ENCODE data around the gene BTBD3. TPM values are rescaled to one million over a fixed set of nuclear protein-coding genes. Genes with fewer than 3 reads are reported as not detected.

The BTBD3 gene
- total and polyA plus RNA-seq, 5 donors from 2014 or later, result 0.10 to 1.2 (median 0.13) TPM; not detected in 2

DNA sequence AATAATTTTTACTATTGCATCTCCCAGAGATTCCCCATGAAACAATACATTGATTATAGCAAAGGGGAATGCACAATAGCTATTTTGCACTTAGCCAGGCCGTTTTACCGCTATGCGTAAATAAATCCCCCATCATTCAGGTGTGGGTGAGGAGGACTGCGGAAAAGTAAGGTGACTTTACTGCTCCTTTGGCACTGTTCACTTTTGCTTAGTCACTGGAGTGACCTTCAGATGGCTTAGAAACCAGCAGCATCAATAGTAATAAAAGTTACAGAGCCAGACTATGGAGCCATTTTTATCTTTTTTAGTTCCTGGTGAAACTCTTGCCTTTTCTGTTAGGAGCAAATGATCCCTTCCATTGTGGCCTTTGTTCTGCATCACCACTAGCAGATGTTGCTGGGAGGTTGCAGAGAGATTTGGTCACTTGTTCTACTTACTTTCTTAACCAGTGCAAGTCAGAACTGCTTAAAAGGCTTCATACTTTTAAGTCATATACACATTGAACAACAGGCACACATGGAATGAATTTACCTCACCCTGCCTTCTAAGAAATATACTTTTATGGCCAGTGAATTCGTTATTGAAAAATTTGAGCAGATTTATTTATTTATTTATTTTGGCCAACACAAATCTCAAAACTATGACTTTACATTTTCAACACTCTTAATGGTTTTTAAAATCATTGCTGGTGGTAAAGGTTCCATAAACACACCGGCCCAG, 12.1 kb upstream of the BTBD3 start:
- Mint-ChIP-seq H3K27ac (no peak overlapping the region), H3K4me1 (no peaks in the 10 kb centered on the region), H3K36me3 (no peaks in the 10 kb centered on the region), H3K27me3 (no peaks in the 10 kb centered on the region), H3K9me3 (peaks cover 0 to 9% (median 2%) of the 10 kb centered on the region in 7 donors), H3K4me3 (no peak overlapping the region)
- Histone ChIP-seq H3K36me3 (ENCODE audit: control insufficient read depth, insufficient read depth, low read length) (no peaks in the 10 kb centered on the region), H3K9me3 (ENCODE audit: control insufficient read depth in 2 of 2, low read length in 2 of 2) (no peaks in the 10 kb centered on the region), H3K27ac (ENCODE audit: insufficient read depth, low read length, poor library complexity, severe bottlenecking) (no peak overlapping the region), H3K4me1 (ENCODE audit: control insufficient read depth, insufficient read depth, low read length, poor library complexity, severe bottlenecking) (no peaks in the 10 kb centered on the region), H3K4me3 (ENCODE audit: low read depth, low read length) (no peak overlapping the region), H3K27me3 (ENCODE audit: control insufficient read depth, insufficient read depth, low read length) (no peaks in the 10 kb centered on the region)
- DNase-seq (no peak), ATAC-seq (ENCODE audit: low read depth in 2 of 2) (no peak)

DNA sequence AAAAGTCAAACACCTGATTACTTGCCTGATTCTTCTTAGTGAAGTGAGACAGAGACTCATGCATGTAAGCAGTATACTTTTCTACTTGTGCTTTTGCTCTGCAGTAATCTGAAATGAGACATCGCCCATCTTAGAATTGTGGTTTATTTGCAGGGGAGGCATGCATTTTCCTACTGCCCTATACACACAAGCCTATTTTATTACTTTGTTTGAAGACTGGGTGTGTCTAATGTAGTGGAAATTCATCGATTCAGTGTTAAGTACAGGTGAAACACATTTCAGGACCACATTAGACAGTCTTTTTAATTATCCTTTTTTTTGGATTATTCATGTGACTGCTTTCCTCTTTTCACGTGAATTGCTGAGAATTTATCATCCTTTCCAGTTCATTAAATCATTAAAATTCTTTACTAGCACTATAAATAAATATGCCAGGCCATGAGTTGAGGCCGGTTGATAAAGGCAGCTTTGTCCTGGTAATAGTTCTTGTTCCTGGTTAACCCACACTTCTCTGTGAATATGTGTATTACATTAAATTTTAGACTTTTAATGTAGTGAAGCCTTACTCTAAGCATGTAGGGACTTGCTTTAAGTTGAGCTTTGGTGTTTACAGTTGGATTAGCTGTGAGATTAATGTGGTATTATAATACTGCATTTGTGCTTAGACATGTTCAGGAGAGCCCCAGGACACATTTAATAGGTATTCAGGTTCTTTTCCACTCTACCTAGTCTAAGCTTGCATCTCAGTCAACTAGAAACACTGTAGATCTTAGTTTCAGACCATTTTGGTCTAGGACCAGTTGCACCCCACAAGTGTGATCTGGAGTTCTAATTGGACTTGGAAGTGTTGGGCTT, 10.8 kb upstream of the BTBD3 start:
- Histone ChIP-seq H3K36me3 (ENCODE audit: control insufficient read depth, insufficient read depth, low read length) (no peaks in the 10 kb centered on the region), H3K27me3 (ENCODE audit: control insufficient read depth, insufficient read depth, low read length) (no peaks in the 10 kb centered on the region), H3K4me3 (ENCODE audit: low read depth, low read length) (no peak overlapping the region), H3K9me3 (ENCODE audit: control insufficient read depth in 2 of 2, low read length in 2 of 2) (no peaks in the 10 kb centered on the region), H3K27ac (ENCODE audit: insufficient read depth, low read length, poor library complexity, severe bottlenecking) (no peak overlapping the region), H3K4me1 (ENCODE audit: control insufficient read depth, insufficient read depth, low read length, poor library complexity, severe bottlenecking) (no peaks in the 10 kb centered on the region)
- no peak for DNase-seq
- Mint-ChIP-seq H3K27me3 (no peaks in the 10 kb centered on the region), H3K4me3 (no peak overlapping the region), H3K27ac (no peak overlapping the region), H3K36me3 (no peaks in the 10 kb centered on the region), H3K4me1 (no peaks in the 10 kb centered on the region), H3K9me3 (peaks cover 0 to 9% (median 2%) of the 10 kb centered on the region in 7 donors)
- no peak for ATAC-seq (ENCODE audit: low read depth in 2 of 2)

DNA sequence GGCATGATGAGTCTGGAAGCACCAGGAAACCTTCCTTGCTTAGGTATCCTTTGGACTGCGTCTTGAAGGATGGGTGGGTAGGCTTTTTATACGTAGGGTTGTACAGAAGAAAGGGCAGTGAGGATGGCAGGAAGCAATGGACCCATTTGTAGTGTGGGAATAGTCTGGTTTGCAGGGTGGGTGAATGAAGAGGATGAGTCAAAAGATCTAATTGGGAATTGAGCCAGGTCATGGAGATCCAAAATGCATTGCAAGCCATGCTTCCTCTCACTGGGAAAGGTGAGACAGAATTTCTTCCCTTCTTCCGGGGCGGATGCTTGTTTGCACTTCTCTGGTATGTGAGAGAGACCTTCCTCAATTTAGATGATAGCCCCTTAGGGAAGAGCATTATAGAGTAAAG, 10.1 kb upstream of the BTBD3 start:
- Mint-ChIP-seq H3K4me1 (no peaks in the 10 kb centered on the region), H3K27me3 (no peaks in the 10 kb centered on the region), H3K36me3 (no peaks in the 10 kb centered on the region), H3K9me3 (peaks cover 0 to 14% (median 4%) of the 10 kb centered on the region in 7 donors), H3K27ac (no peak overlapping the region), H3K4me3 (no peak overlapping the region)
- H3K4me1 ChIP-seq (ENCODE audit: control insufficient read depth, insufficient read depth, low read length, poor library complexity, severe bottlenecking), result no peaks in the 10 kb centered on the region
- H3K4me3 ChIP-seq (ENCODE audit: low read depth, low read length), result no peak overlapping the region
- H3K27ac ChIP-seq (ENCODE audit: insufficient read depth, low read length, poor library complexity, severe bottlenecking), result no peak overlapping the region
- DNase-seq (no peak), ATAC-seq (ENCODE audit: low read depth in 2 of 2) (no peak)
- H3K27me3 ChIP-seq (ENCODE audit: control insufficient read depth, insufficient read depth, low read length), result no peaks in the 10 kb centered on the region
- H3K36me3 ChIP-seq (ENCODE audit: control insufficient read depth, insufficient read depth, low read length), result no peaks in the 10 kb centered on the region
- H3K9me3 ChIP-seq (ENCODE audit: control insufficient read depth in 2 of 2, low read length in 2 of 2), result no peaks in the 10 kb centered on the region

DNA sequence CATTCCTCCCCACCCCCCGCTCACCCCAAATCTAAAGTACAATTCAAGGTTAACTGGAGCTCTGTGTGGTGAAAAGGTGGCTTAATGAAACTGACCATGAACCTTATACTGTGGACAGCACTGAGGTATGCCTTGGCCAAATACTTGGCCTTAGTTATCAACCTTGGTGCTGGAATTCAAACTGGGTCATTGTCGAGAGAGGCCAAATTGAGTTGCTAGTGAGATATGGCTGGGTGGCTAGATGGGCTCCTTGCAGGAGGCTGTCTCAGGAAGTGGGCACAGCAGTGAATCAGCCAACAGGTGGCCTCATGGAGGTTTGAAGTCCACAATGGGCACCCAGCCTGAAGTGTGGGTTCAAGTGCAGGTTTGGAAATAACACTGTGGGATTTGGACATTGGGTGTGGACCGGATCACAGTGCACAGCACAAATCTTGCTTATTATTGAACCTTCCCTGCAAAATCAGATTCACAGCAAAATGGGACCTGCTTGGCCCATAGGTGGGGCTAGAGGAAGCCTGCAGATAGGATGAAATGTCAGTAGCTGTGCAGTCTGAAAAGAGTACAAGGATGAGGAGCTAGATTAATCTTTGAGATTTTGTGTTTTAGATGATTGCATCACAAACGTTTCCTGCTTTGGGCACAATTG, 5.6 kb upstream of the BTBD3 start:
- Mint-ChIP-seq H3K4me1 (no peaks in the 10 kb centered on the region), H3K36me3 (no peaks in the 10 kb centered on the region), H3K9me3 (peaks cover 0 to 13% (median 4%) of the 10 kb centered on the region in 7 donors), H3K4me3 (no peak overlapping the region), H3K27me3 (no peaks in the 10 kb centered on the region), H3K27ac (no peak overlapping the region)
- DNase-seq, result no peak
- no peak for ATAC-seq (ENCODE audit: low read depth in 2 of 2)
- no peak overlapping the region for H3K4me3 ChIP-seq (ENCODE audit: low read depth, low read length)
- H3K27me3 ChIP-seq (ENCODE audit: control insufficient read depth, insufficient read depth, low read length), result no peaks in the 10 kb centered on the region
- H3K9me3 ChIP-seq (ENCODE audit: control insufficient read depth in 2 of 2, low read length in 2 of 2), result no peaks in the 10 kb centered on the region
- H3K4me1 ChIP-seq (ENCODE audit: control insufficient read depth, insufficient read depth, low read length, poor library complexity, severe bottlenecking), result no peaks in the 10 kb centered on the region
- no peaks in the 10 kb centered on the region for H3K36me3 ChIP-seq (ENCODE audit: control insufficient read depth, insufficient read depth, low read length)
- no peak overlapping the region for H3K27ac ChIP-seq (ENCODE audit: insufficient read depth, low read length, poor library complexity, severe bottlenecking)

DNA sequence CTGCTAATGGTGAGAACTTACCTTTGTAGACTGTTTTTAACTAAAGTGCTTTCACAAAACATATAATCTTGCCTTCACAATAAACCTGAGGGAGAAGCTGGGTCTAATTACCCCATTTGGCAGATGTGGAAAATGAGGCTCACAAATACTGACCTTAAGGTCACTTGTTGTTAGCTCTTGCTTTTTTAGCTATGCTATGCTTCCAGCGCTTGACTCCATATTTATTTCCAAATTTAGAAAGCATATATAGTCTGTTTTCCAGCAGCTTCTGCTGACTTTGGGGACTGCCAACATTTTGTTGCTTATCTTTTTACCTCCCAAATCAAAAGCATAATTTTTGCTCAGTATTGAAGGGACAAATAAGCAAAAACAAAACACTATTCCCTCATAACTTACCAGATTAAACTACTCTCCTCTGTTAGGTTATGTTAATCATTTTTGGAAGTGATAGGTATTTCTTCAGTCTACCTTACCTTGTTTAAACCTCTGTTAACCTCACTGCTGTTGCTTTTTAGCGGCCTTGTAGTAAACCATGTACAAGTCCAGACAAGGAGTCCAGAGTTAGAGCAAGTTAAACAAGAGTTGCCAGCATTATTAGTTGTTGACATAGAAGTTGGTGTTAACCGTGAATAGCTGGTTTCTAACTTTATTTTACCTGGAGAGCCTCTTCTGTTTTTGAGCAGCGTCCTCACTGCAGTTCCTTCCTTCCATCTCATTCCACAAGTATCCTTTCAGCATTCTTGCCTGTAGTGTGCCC, 4.9 kb upstream of the BTBD3 start:
- no peaks in the 10 kb centered on the region for H3K36me3 ChIP-seq (ENCODE audit: control insufficient read depth, insufficient read depth, low read length)
- H3K4me3 ChIP-seq (ENCODE audit: low read depth, low read length), result no peak overlapping the region
- DNase-seq (no peak), ATAC-seq (ENCODE audit: low read depth in 2 of 2) (no peak)
- H3K27me3 ChIP-seq (ENCODE audit: control insufficient read depth, insufficient read depth, low read length), result no peaks in the 10 kb centered on the region
- no peaks in the 10 kb centered on the region for H3K4me1 ChIP-seq (ENCODE audit: control insufficient read depth, insufficient read depth, low read length, poor library complexity, severe bottlenecking)
- Mint-ChIP-seq H3K27me3 (no peaks in the 10 kb centered on the region), H3K36me3 (no peaks in the 10 kb centered on the region), H3K9me3 (peaks cover 0 to 13% (median 4%) of the 10 kb centered on the region in 7 donors), H3K27ac (no peak overlapping the region), H3K4me3 (no peak overlapping the region), H3K4me1 (no peaks in the 10 kb centered on the region)
- no peak overlapping the region for H3K27ac ChIP-seq (ENCODE audit: insufficient read depth, low read length, poor library complexity, severe bottlenecking)
- H3K9me3 ChIP-seq (ENCODE audit: control insufficient read depth in 2 of 2, low read length in 2 of 2), result no peaks in the 10 kb centered on the region

DNA sequence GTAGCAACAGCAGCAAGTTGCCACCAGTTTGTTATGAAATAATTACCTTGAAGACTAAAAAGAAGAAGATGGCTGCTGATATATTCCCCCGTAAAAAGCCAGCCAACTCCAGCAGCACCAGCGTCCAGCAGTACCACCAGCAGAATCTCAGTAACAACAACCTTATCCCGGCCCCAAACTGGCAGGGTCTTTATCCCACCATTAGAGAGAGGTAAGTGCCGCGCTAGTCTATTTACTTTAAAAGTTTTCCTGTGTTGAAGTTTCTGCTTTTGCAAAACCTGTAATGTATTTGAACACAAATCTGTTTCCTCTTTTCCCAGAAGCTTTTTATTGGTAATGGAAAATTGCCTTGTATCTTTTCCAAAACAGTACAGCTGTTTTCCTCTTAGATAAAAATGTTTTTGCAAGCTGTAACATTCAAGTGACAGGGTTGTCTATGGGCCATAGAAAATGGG, 725 bp downstream of the BTBD3 start:
- ATAC-seq (ENCODE audit: low read depth in 2 of 2) (no peak), DNase-seq (no peak)
- Histone ChIP-seq H3K27me3 (ENCODE audit: control insufficient read depth, insufficient read depth, low read length) (no peaks in the 10 kb centered on the region), H3K4me1 (ENCODE audit: control insufficient read depth, insufficient read depth, low read length, poor library complexity, severe bottlenecking) (no peaks in the 10 kb centered on the region), H3K27ac (ENCODE audit: insufficient read depth, low read length, poor library complexity, severe bottlenecking) (no peak overlapping the region), H3K36me3 (ENCODE audit: control insufficient read depth, insufficient read depth, low read length) (no peaks in the 10 kb centered on the region), H3K4me3 (ENCODE audit: low read depth, low read length) (no peak overlapping the region), H3K9me3 (ENCODE audit: control insufficient read depth in 2 of 2, low read length in 2 of 2) (no peaks in the 10 kb centered on the region)
- no peak overlapping the region for H3K4me3 Mint-ChIP-seq
- H3K36me3 Mint-ChIP-seq, result no peaks in the 10 kb centered on the region
- no peaks in the 10 kb centered on the region for H3K27me3 Mint-ChIP-seq
- H3K4me1 Mint-ChIP-seq, result no peaks in the 10 kb centered on the region
- H3K9me3 Mint-ChIP-seq, result peaks cover 0 to 2% (median 0%) of the 10 kb centered on the region in 7 donors
- no peak overlapping the region for H3K27ac Mint-ChIP-seq

DNA sequence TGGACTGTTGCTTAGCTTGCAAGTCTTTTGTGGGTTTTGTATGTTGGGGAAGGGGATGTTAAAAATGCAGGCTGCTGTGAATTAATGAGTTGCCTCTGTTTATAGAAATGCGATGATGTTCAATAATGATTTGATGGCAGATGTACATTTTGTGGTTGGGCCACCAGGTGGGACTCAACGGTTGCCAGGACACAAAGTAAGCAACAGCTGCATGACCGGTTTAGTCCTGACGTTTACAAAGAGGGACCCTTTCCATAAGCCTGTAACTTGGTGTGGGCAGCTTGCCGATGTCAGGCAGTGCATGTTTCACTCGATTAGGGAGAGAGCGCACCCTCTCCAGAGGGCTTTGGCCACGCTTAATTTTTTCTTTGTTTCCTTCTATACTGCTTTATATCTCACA, 1.3 kb downstream of the BTBD3 start:
- no peaks in the 10 kb centered on the region for H3K36me3 Mint-ChIP-seq
- no peaks in the 10 kb centered on the region for H3K27me3 ChIP-seq (ENCODE audit: control insufficient read depth, insufficient read depth, low read length)
- no peak overlapping the region for H3K4me3 Mint-ChIP-seq
- no peak overlapping the region for H3K27ac ChIP-seq (ENCODE audit: insufficient read depth, low read length, poor library complexity, severe bottlenecking)
- H3K27me3 Mint-ChIP-seq, result no peaks in the 10 kb centered on the region
- H3K4me3 ChIP-seq (ENCODE audit: low read depth, low read length), result no peak overlapping the region
- H3K9me3 ChIP-seq (ENCODE audit: control insufficient read depth in 2 of 2, low read length in 2 of 2), result no peaks in the 10 kb centered on the region
- DNase-seq, result no peak
- H3K4me1 Mint-ChIP-seq, result no peaks in the 10 kb centered on the region
- H3K9me3 Mint-ChIP-seq, result peaks cover 0 to 2% (median 0%) of the 10 kb centered on the region in 7 donors
- ATAC-seq (ENCODE audit: low read depth in 2 of 2), result no peak
- H3K36me3 ChIP-seq (ENCODE audit: control insufficient read depth, insufficient read depth, low read length), result no peaks in the 10 kb centered on the region
- no peaks in the 10 kb centered on the region for H3K4me1 ChIP-seq (ENCODE audit: control insufficient read depth, insufficient read depth, low read length, poor library complexity, severe bottlenecking)
- no peak overlapping the region for H3K27ac Mint-ChIP-seq
